Stomach (tissue), 9 donors: Measurements from ENCODE around the gene DDX31. TPM values are rescaled to one million over a fixed set of nuclear protein-coding genes. Genes with fewer than 3 reads are reported as not detected.
"Not testable (repeated sequence)": the region's sequence is repeated elsewhere in the genome, so short reads cannot be mapped to it uniquely, and the experiment has no call there.

ENCODE experiments used
- DNase-seq, 2 donors: peaks; one replicate each; pipeline versions ENCODE4 v3.0.0 to v3.0.0-alpha.2; 2013 to 2019
- H3K27ac ChIP-seq, 5 donors: fragments of 200-600 bp in 4 of 5; sonication (generic) in 4 of 5; one replicate each; pipeline ENCODE4 v1.5.1; 2013 to 2019; ENCODE audit warnings: mild to moderate bottlenecking in 1 of 5, moderate library complexity in 1 of 5
- H3K27me3 ChIP-seq, 3 donors: fragments of 200-600 bp; sonication (generic); one replicate each; pipeline ENCODE4 v1.5.1; 2017 to 2019; ENCODE audit warnings: mixed run types in 1 of 3
- H3K36me3 ChIP-seq, 4 donors: fragments of 200-600 bp; sonication (generic); 1 replicate in 3 of 4; 2 replicates in 1 of 4; pipeline ENCODE4 v1.5.1; 2016 to 2019
- H3K4me1 ChIP-seq, 4 donors: fragments of 200-600 bp; sonication (generic); one replicate each; pipeline ENCODE4 v1.5.1; 2016 to 2019
- H3K4me3 ChIP-seq, 4 donors: fragments of 200-600 bp; sonication (generic) in 3 of 4; one replicate each; pipeline ENCODE4 v1.5.1; 2016 to 2019; ENCODE audit warnings: mild to moderate bottlenecking in 1 of 4
- H3K9me3 ChIP-seq, 4 donors: fragments of 200-600 bp; sonication (generic); one replicate each; pipeline ENCODE4 v1.5.1; 2016 to 2019
- EP300 ChIP-seq: sonication (generic); formaldehyde crosslinking; IDR thresholded peaks from one replicate; pipeline ENCODE4 v1.6.1; 2017; ENCODE audit warnings: antibody characterized with exemption
- POLR2A ChIP-seq, 4 donors: fragments of 450-650 bp; IDR thresholded peaks; one replicate each; pipeline ENCODE4 v1.6.1; 2016; ENCODE audit warnings: antibody characterized with exemption in 4 of 4, control low read depth in 2 of 4, mild to moderate bottlenecking in 1 of 4, moderate library complexity in 1 of 4
- POLR2AphosphoS5 ChIP-seq, 3 donors: sonication (generic); formaldehyde crosslinking; IDR thresholded peaks; one replicate each; pipeline ENCODE4 v1.6.1; 2016; ENCODE audit warnings: antibody characterized with exemption in 3 of 3
- WGBS, 5 donors: extraction: QIAGEN DNeasy Blood & Tissue Kit in 3 of 5; methylation state at CpG; one replicate each; pipeline versions ENCODE4 v1.1.5 to v1.1.7; 2013 to 2018; 5-methylcytosine and 5-hydroxymethylcytosine counted together
- intact Hi-C: fragments of 100-400 bp; cut with DNase I; formaldehyde crosslinking; loops from one replicate; pipeline ENCODE4 v1.15.1; 2023; ENCODE audit warnings: low total_unique reads
- polyA plus RNA-seq, 3 donors: library from polyadenylated mRNA; stranded (reverse); fragments of 200-250 nt; gene quantifications; one replicate each; pipeline ENCODE4 v1.2.3, GENCODE V29; 2013
- total RNA-seq, 5 donors: library from RNA; depleted of rRNA; stranded (reverse); fragments of >200 nt; gene quantifications; one replicate each; pipeline versions ENCODE4 v1.1.0 to v1.2.3, GENCODE V29; 2014 to 2016
- TF ChIP-seq, protein P1 (sequence below), 7 experiments: fragments of 450-650 bp in 4 of 7; fragments of 200-600 bp in 3 of 7; sonication (generic) in 3 of 7; IDR thresholded peaks; one replicate each; pipeline ENCODE4 v1.5.1; 2016 to 2019; ENCODE audit warnings: antibody characterized with exemption in 7 of 7, control low read depth in 2 of 7, mild to moderate bottlenecking in 1 of 7
- donor health status: healthy with polysubstance abuse.
- donor health status: Bipolar disorder and iron deficiency.
- donor health status: healthy.

The DDX31 gene
- total and polyA plus RNA-seq, 8 donors, result 3.1 to 26.8 (median 5.8) TPM

DNA sequence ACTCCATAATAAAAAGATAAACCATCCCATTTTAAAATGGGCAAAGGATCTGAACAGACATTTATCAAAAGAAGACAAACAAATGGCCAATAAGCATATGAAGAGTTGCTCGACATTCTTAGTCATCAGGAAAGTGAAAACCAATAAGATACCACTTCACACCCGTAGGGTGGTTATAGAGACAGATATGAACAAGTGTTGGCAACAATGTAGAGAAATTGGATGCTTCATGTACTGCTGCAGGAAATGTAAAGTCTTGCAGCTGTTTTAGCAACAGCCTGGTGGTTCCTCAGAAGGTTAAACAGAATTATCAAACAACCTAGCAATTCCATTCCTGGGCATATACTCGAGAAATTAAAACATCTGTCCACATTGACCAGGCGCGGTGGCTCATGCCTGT, 43.0 kb upstream of the DDX31 start:
- TF ChIP-seq, protein P1, sequence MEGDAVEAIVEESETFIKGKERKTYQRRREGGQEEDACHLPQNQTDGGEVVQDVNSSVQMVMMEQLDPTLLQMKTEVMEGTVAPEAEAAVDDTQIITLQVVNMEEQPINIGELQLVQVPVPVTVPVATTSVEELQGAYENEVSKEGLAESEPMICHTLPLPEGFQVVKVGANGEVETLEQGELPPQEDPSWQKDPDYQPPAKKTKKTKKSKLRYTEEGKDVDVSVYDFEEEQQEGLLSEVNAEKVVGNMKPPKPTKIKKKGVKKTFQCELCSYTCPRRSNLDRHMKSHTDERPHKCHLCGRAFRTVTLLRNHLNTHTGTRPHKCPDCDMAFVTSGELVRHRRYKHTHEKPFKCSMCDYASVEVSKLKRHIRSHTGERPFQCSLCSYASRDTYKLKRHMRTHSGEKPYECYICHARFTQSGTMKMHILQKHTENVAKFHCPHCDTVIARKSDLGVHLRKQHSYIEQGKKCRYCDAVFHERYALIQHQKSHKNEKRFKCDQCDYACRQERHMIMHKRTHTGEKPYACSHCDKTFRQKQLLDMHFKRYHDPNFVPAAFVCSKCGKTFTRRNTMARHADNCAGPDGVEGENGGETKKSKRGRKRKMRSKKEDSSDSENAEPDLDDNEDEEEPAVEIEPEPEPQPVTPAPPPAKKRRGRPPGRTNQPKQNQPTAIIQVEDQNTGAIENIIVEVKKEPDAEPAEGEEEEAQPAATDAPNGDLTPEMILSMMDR (IDR thresholded peaks at IDR 0.05), result no peak
- TF ChIP-seq POLR2A (IDR thresholded peaks at IDR 0.05) (no peak), EP300 (no peak), POLR2AphosphoS5 (IDR thresholded peaks at IDR 0.05) (no peak)
- 62 to 75% (median 68%) methylated on average over 3 to 5 of the region's 5 CpGs for WGBS, 5 donors
- peaks cover 0 to 20% (median 0%) of the 10 kb centered on the region in 3 donors for H3K27me3 ChIP-seq
- H3K4me1 ChIP-seq, result no peaks in the 10 kb centered on the region
- H3K9me3 ChIP-seq, result no peaks in the 10 kb centered on the region
- no peak overlapping the region for H3K4me3 ChIP-seq
- no peaks in the 10 kb centered on the region for H3K36me3 ChIP-seq
- DNase-seq, result no peak
- no peak overlapping the region for H3K27ac ChIP-seq
- intact Hi-C loops, result no loop called here

DNA sequence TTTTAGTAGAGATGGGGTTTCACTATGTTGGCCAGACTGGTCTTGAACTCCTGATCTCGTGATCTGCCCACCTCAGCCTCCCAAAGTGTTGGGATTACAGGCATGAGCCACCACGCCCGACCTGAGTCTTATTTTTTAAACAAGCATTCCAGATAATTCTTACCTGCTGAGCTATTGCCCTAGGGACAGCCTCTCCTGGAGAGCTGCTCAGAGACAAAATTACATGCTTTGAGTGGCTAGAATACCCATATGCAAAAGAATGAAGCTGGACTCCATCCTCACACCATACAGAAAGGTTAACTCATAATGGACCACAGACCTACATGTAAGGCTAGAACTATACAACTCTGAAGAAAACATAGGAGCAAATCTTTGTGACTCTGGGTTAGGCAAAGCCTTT, 42.1 kb upstream of the DDX31 start:
- WGBS, 5 donors, result 78 to 86% (median 84%) methylated on average over 3 of the region's 3 CpGs
- intact Hi-C loops, result no loop called here
- H3K4me3 ChIP-seq, result no peak overlapping the region
- peaks cover 0 to 11% (median 0%) of the 10 kb centered on the region in 3 donors for H3K27me3 ChIP-seq
- no peaks in the 10 kb centered on the region for H3K4me1 ChIP-seq
- no peak for DNase-seq
- TF ChIP-seq POLR2A (IDR thresholded peaks at IDR 0.05), result no peak
- no peak for TF ChIP-seq POLR2AphosphoS5 (IDR thresholded peaks at IDR 0.05)
- TF ChIP-seq, protein P1 (IDR thresholded peaks at IDR 0.05), result no peak
- TF ChIP-seq EP300, result no peak
- no peaks in the 10 kb centered on the region for H3K36me3 ChIP-seq
- no peak overlapping the region for H3K27ac ChIP-seq
- no peaks in the 10 kb centered on the region for H3K9me3 ChIP-seq

DNA sequence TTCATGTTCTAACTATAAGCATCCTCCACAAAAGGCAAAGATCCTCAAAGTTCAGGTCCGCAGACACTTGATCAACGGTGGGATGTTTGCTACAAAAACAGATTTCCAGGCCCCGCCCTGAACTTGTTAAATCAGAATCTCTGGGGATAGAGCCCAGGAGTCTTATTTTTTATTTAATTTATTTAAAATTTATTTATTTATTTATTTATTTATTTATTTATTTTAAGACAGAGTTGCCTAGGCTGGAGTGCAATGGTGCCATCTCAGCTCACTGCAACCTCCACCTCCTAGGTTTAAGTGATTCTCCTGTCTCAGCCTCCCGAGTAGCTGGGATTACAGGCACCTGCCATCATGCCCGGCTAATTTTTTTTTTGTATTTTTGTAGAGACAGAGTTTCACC, 41.4 kb upstream of the DDX31 start:
- H3K9me3 ChIP-seq, DNase-seq, intact Hi-C loops, H3K36me3 ChIP-seq, H3K27me3 ChIP-seq, H3K27ac ChIP-seq, H3K4me3 ChIP-seq, H3K4me1 ChIP-seq: not testable (repeated sequence)
- 95 to 96% (median 95%) methylated on average over 5 of the region's 5 CpGs for WGBS, 5 donors

DNA sequence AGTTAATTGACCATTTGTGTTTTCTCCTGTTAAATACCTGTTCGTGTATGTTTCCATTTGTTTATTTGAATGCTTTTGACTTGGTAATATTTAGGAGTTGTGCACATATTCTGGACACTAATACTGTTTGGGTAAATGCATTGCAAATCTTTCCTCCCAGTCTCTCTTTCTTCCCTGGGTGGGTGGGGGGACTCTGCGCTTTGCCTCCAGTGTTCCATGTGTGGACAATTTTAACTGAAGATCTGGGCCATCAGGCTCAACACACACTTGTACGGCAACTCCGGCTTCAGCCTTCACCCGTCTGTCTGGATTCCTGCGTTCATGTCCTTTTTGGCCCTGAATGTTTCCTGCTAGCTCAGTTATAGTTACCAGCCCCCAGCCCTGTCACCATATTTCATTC, 40.5 kb upstream of the DDX31 start:
- no peak overlapping the region for H3K27ac ChIP-seq
- intact Hi-C loops, result no loop called here
- TF ChIP-seq, protein P1 (IDR thresholded peaks at IDR 0.05), result no peak
- no peaks in the 10 kb centered on the region for H3K27me3 ChIP-seq
- no peak overlapping the region for H3K4me3 ChIP-seq
- H3K4me1 ChIP-seq, result no peaks in the 10 kb centered on the region
- WGBS, 5 donors, result 76 to 86% (median 85%) methylated on average over 6 of the region's 6 CpGs
- no peaks in the 10 kb centered on the region for H3K36me3 ChIP-seq
- H3K9me3 ChIP-seq, result no peaks in the 10 kb centered on the region
- no peak for DNase-seq

DNA sequence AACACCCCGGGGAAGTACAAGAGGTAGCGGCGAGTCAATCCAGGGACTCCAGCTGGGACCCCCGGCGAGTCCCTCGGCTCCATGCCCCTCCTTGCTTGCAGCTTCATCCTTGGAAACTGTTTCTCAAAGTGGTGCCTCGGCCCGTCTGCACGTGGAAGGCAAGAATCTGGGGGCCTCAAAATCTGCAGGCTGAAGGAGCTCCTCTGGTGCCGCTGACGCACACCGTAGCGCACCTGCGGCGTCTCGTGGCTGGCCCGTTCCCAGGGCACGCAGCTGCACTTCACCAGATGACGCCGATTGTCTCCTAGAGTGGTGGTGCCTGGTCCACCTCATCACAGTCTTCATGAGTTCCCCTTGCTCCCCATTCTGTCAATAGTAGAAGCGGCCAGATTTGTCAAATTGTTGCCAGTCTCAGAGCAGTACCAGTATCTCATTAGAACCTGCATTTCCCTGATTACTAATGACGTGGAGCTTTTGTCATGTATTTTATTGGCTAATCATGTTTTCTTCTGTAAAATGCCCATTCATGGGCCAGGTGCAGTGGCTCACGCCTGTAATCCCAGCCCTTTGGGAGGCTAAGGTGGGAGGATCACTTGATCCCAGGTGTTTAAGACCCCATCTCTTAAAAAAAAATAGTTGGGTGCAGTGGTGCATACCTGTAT, 39.1 kb upstream of the DDX31 start:
- intact Hi-C loops, result no loop called here
- DNase-seq, result no peak
- Histone ChIP-seq H3K9me3 (no peaks in the 10 kb centered on the region), H3K27ac (no peak overlapping the region), H3K36me3 (no peaks in the 10 kb centered on the region), H3K4me1 (peaks cover 0 to 1% (median under 1%) of the 10 kb centered on the region in 4 donors), H3K4me3 (no peak overlapping the region), H3K27me3 (no peaks in the 10 kb centered on the region)
- TF ChIP-seq, protein P1 (IDR thresholded peaks at IDR 0.05), result no peak
- TF ChIP-seq EP300 (no peak), POLR2AphosphoS5 (IDR thresholded peaks at IDR 0.05) (no peak), POLR2A (IDR thresholded peaks at IDR 0.05) (no peak)
- 85 to 92% (median 90%) methylated on average over 23 of the region's 23 CpGs for WGBS, 5 donors
